BLaER1 treated with 17β-estradiol and CSF1 and Interleukin-3, amounts not matched to agents 10 nM and 100 nM (cell line): ENCODE results near the gene ARSK.

Experiments used
- H3K27ac ChIP-seq, 11 experiments: shearing (Covaris generic); formaldehyde crosslinking; 2 replicates each; pipeline ENCODE4 v1.8.1; 2022
- H3K27me3 ChIP-seq, 11 experiments: shearing (Covaris generic); formaldehyde crosslinking; 2 replicates each; pipeline ENCODE4 v1.8.1; 2022
- H3K36me3 ChIP-seq, 11 experiments: shearing (Covaris generic); formaldehyde crosslinking; 2 replicates each; pipeline ENCODE4 v1.8.1; 2022
- H3K4me1 ChIP-seq, 10 experiments: shearing (Covaris generic); formaldehyde crosslinking; 2 replicates each; pipeline ENCODE4 v1.8.1; 2022
- H3K4me2 ChIP-seq, 11 experiments: shearing (Covaris generic); formaldehyde crosslinking; 2 replicates each; pipeline ENCODE4 v1.8.1; 2022
- H3K4me3 ChIP-seq, 10 experiments: shearing (Covaris generic); formaldehyde crosslinking; 2 replicates each; pipeline ENCODE4 v1.8.1; 2022
- H3K9ac ChIP-seq, 11 experiments: shearing (Covaris generic); formaldehyde crosslinking; 2 replicates each; pipeline ENCODE4 v1.8.1; 2022
- H3K9me3 ChIP-seq, 11 experiments: shearing (Covaris generic); formaldehyde crosslinking; replicated peaks in 1 of 11; 2 replicates each; pipeline ENCODE4 v1.8.1; 2022
- H4K20me1 ChIP-seq, 11 experiments: shearing (Covaris generic); formaldehyde crosslinking; 2 replicates each; pipeline ENCODE4 v1.8.1; 2022
- Cebpa-rat ChIP-seq, 11 experiments: shearing (Covaris generic); IDR thresholded peaks; 2 replicates each; pipeline ENCODE4 v1.8.1; 2022

The ARSK gene

GRCh38 chr5:95526871-95527270, 28.0 kb upstream of the ARSK start:
- peaks cover 72 to 96% (median 90%) of the 10 kb centered on the region in 11 experiments for H3K36me3 ChIP-seq
- TF ChIP-seq Cebpa-rat (IDR thresholded peaks at IDR 0.05), result no peak

GRCh38 chr5:95528565-95528964, 26.3 kb upstream of the ARSK start:
- H3K36me3 ChIP-seq, result peaks cover 70 to 96% (median 89%) of the 10 kb centered on the region in 11 experiments
- H3K27me3 ChIP-seq, result no peaks in the 10 kb centered on the region
- no peak overlapping the region for H3K9ac ChIP-seq
- peaks cover 0 to 21% (median 0%) of the 10 kb centered on the region in 11 experiments; a peak in 3 of 22 replicates for H4K20me1 ChIP-seq
- no peaks in the 10 kb centered on the region for H3K4me1 ChIP-seq
- H3K4me3 ChIP-seq, result no peak overlapping the region
- H3K4me2 ChIP-seq, result no peak overlapping the region
- TF ChIP-seq Cebpa-rat (IDR thresholded peaks at IDR 0.05), result no peak
- H3K27ac ChIP-seq, result no peak overlapping the region
- H3K9me3 ChIP-seq, result no peaks in the 10 kb centered on the region

More at GRCh38 chr5:95526871-95527270, 28.0 kb upstream of the ARSK start:
- H3K4me2 ChIP-seq, result no peak overlapping the region
- no peaks in the 10 kb centered on the region for H3K4me1 ChIP-seq
- peaks cover 0 to 10% (median 0%) of the 10 kb centered on the region in 11 experiments; a peak in 3 of 22 replicates for H4K20me1 ChIP-seq
- no peak overlapping the region for H3K9ac ChIP-seq
- H3K9me3 ChIP-seq, result no peaks in the 10 kb centered on the region
- no peaks in the 10 kb centered on the region for H3K27me3 ChIP-seq
- no peak overlapping the region for H3K27ac ChIP-seq
- no peak overlapping the region for H3K4me3 ChIP-seq

DNA sequence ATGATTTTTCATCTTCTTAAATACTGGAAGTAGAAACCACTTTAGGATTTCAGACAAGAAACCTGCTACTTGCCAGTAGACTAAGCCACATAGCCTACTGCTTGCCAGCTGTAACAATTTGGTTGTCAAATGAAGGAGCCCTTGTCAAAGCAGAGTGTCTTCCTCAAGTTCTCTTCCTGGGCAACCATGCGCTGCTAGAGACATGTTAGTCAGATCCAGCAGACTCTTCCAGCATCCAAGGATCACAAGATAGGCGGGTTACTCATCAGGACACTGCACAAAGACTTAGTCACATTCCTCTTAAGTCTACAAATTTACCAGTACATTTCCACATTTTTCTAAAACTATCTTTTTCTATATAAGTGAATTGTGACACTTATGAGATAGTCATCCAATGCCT, 24.5 kb upstream of the ARSK start:
- Histone ChIP-seq H3K4me3 (no peak overlapping the region), H3K4me2 (no peak overlapping the region), H3K9me3 (no peaks in the 10 kb centered on the region), H3K9ac (no peak overlapping the region), H4K20me1 (peaks cover 0 to 32% (median 0%) of the 10 kb centered on the region in 11 experiments; a peak in 4 of 22 replicates), H3K27ac (no peak overlapping the region), H3K27me3 (no peaks in the 10 kb centered on the region), H3K4me1 (no peaks in the 10 kb centered on the region), H3K36me3 (peaks cover 72 to 98% (median 92%) of the 10 kb centered on the region in 11 experiments)
- no peak for TF ChIP-seq Cebpa-rat (IDR thresholded peaks at IDR 0.05)

DNA sequence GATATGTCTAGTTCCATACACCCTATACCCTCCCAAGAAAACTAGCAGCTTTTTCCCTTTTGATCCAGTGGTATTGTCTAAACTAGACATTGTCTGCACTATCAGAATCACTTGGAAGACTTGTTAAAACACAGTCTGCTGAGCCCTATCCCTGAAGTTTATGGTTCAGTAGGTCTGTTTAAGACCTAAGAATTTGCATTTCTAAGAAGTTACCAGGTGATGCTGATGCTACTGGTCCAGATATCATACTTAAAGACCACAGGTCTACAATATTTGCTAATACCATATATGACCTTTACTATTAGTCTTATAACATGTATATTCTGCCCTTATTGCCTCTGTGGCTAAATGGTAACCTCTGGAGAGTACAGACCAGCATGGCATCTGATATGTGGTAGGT, 23.4 kb upstream of the ARSK start:
- H3K36me3 ChIP-seq, result peaks cover 76 to 98% (median 93%) of the 10 kb centered on the region in 11 experiments

GRCh38 chr5:95532415-95532814, 22.5 kb upstream of the ARSK start:
- H4K20me1 ChIP-seq, result peaks cover 0 to 39% (median 0%) of the 10 kb centered on the region in 11 experiments; a peak in 4 of 22 replicates
- H3K36me3 ChIP-seq, result peaks cover 77 to 98% (median 93%) of the 10 kb centered on the region in 11 experiments
- H3K4me3 ChIP-seq, result no peak overlapping the region
- no peak for TF ChIP-seq Cebpa-rat (IDR thresholded peaks at IDR 0.05)
- H3K27me3 ChIP-seq, result no peaks in the 10 kb centered on the region
- H3K27ac ChIP-seq, result no peak overlapping the region
- H3K4me2 ChIP-seq, result no peak overlapping the region
- H3K9me3 ChIP-seq, result no peaks in the 10 kb centered on the region
- no peaks in the 10 kb centered on the region for H3K4me1 ChIP-seq
- no peak overlapping the region for H3K9ac ChIP-seq

More for the DNA sequence above, 23.4 kb upstream of the ARSK start:
- no peak overlapping the region for H3K4me2 ChIP-seq
- H3K27me3 ChIP-seq, result no peaks in the 10 kb centered on the region
- no peak overlapping the region for H3K9ac ChIP-seq
- H3K4me1 ChIP-seq, result no peaks in the 10 kb centered on the region
- no peak overlapping the region for H3K27ac ChIP-seq
- peaks cover 0 to 32% (median 0%) of the 10 kb centered on the region in 11 experiments; a peak in 4 of 22 replicates for H4K20me1 ChIP-seq
- no peak for TF ChIP-seq Cebpa-rat (IDR thresholded peaks at IDR 0.05)
- no peak overlapping the region for H3K4me3 ChIP-seq
- no peaks in the 10 kb centered on the region for H3K9me3 ChIP-seq

DNA sequence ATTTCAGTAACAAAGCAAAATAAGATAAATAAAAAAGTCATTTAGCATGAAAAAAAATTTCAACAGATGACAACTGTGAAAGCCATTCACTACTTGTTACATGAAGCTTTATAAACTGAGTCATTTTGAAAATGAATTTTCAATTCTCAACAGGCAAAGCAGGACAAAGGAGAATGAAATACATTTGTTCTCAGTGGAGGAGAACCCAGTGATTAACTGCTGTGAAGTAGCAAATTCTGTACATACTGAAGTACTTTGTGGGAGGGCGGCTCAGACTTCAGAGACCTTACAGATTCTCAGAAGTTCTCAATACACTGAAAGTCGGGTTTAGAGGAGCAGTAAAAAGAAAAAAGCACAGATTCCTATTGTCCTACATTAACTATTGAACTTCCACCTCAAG, 21.8 kb upstream of the ARSK start:
- Histone ChIP-seq H3K4me3 (no peak overlapping the region), H3K9ac (no peak overlapping the region), H3K27me3 (no peaks in the 10 kb centered on the region), H3K4me2 (no peak overlapping the region), H4K20me1 (peaks cover 0 to 42% (median 0%) of the 10 kb centered on the region in 11 experiments; a peak in 4 of 22 replicates), H3K36me3 (peaks cover 74 to 98% (median 90%) of the 10 kb centered on the region in 11 experiments), H3K27ac (no peak overlapping the region), H3K9me3 (no peaks in the 10 kb centered on the region), H3K4me1 (no peaks in the 10 kb centered on the region)
- TF ChIP-seq Cebpa-rat (IDR thresholded peaks at IDR 0.05), result no peak

DNA sequence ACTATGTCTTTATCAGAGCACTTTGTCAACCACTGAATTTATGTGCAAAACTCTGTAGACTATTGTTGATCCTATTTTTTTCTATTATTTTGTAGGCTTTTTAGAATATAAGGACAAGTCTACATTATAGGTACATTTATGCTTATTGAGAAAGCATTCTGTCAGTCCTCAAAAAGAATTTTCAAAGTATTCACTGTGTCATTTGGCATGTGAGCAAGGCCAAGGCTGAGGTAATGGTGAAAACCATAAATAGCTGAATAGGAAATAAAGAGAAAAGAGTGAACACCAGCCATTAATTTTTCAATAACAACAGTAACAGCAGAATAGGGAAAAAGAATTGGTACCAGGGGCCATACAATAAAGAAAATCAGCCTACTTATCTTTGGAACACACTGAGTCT, 21.1 kb upstream of the ARSK start:
- Histone ChIP-seq H3K4me2 (no peak overlapping the region), H3K9me3 (no peaks in the 10 kb centered on the region), H3K4me1 (no peaks in the 10 kb centered on the region), H3K27ac (no peak overlapping the region), H3K36me3 (peaks cover 68 to 96% (median 85%) of the 10 kb centered on the region in 11 experiments), H3K9ac (no peak overlapping the region), H4K20me1 (peaks cover 0 to 42% (median 0%) of the 10 kb centered on the region in 11 experiments; a peak in 4 of 22 replicates), H3K4me3 (no peak overlapping the region), H3K27me3 (no peaks in the 10 kb centered on the region)
- no peak for TF ChIP-seq Cebpa-rat (IDR thresholded peaks at IDR 0.05)

DNA sequence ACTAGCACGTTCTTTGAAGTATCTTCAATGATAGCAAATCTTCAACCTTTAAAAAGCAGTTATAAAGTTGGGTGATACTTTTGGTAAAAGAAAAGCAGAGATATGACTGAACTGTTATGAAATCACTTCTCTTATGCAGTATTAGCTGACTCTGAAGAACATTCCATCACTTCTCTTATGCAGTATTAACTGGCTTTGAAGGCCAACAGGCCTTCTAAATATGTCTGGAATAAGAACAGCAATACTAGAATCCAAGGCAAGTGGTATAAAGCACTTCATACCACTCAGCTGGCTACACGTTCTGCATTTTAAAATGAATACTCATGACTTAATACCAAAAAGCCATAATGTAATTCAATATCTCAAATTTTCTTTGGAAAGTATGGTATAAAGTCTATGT, 17.4 kb upstream of the ARSK start:
- H3K27ac ChIP-seq, result no peak overlapping the region
- no peak overlapping the region for H3K4me2 ChIP-seq
- TF ChIP-seq Cebpa-rat (IDR thresholded peaks at IDR 0.05), result no peak
- H4K20me1 ChIP-seq, result peaks cover 0 to 29% (median 0%) of the 10 kb centered on the region in 11 experiments; a peak in 5 of 22 replicates
- H3K9ac ChIP-seq, result no peak overlapping the region
- peaks cover 72 to 99% (median 92%) of the 10 kb centered on the region in 11 experiments for H3K36me3 ChIP-seq
- no peaks in the 10 kb centered on the region for H3K4me1 ChIP-seq
- no peak overlapping the region for H3K4me3 ChIP-seq
- H3K27me3 ChIP-seq, result no peaks in the 10 kb centered on the region
- no peaks in the 10 kb centered on the region for H3K9me3 ChIP-seq

- Histone ChIP-seq H3K4me1 (no peaks in the 10 kb centered on the region), H3K4me2 (no peak overlapping the region), H3K4me3 (no peak overlapping the region), H3K9ac (no peak overlapping the region), H3K36me3 (peaks cover 76 to 99% (median 93%) of the 10 kb centered on the region in 11 experiments), H3K27ac (no peak overlapping the region), H3K9me3 (no peaks in the 10 kb centered on the region), H3K27me3 (no peaks in the 10 kb centered on the region), H4K20me1 (peaks cover 0 to 21% (median 10%) of the 10 kb centered on the region in 11 experiments; a peak in 9 of 22 replicates)
- TF ChIP-seq Cebpa-rat (IDR thresholded peaks at IDR 0.05), result no peak
Measured at GRCh38 chr5:95543017-95543705, 11.7 kb upstream of the ARSK start.
